ENCODE results near the gene SPO11.

SPO11 gene

GRCh38 chr20:57317789-57318371 is 11.7 kb upstream of the SPO11 start:
- TF ChIP-seq, protein P1, sequence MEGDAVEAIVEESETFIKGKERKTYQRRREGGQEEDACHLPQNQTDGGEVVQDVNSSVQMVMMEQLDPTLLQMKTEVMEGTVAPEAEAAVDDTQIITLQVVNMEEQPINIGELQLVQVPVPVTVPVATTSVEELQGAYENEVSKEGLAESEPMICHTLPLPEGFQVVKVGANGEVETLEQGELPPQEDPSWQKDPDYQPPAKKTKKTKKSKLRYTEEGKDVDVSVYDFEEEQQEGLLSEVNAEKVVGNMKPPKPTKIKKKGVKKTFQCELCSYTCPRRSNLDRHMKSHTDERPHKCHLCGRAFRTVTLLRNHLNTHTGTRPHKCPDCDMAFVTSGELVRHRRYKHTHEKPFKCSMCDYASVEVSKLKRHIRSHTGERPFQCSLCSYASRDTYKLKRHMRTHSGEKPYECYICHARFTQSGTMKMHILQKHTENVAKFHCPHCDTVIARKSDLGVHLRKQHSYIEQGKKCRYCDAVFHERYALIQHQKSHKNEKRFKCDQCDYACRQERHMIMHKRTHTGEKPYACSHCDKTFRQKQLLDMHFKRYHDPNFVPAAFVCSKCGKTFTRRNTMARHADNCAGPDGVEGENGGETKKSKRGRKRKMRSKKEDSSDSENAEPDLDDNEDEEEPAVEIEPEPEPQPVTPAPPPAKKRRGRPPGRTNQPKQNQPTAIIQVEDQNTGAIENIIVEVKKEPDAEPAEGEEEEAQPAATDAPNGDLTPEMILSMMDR (IDR thresholded peaks at IDR 0.05) = no peak

- TF ChIP-seq, protein P1 (IDR thresholded peaks at IDR 0.05) = no peak
These were observed 10.0 kb upstream of the SPO11 start for GRCh38 chr20:57319584-57319983.

DNA sequence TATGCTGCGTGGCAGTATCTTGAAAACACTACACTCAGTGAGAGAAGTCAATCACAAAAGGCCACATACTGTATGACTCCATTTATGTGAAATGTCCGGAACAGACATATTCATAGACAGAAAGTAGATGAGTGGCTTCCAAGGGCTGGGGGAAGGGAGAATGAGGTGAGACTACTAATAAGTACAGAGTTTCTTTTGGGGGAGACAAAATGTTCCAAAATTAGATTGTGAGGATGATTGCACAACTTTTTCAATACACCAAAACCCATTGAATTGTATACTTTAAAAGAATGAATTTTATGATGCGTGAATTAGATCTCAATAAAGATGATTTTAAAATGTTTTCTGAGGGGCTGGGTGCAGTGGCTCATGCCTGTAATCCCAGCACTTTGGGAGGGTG is 9.2 kb upstream of the SPO11 start:
- TF ChIP-seq, protein P1 (IDR thresholded peaks at IDR 0.05) = no peak

DNA sequence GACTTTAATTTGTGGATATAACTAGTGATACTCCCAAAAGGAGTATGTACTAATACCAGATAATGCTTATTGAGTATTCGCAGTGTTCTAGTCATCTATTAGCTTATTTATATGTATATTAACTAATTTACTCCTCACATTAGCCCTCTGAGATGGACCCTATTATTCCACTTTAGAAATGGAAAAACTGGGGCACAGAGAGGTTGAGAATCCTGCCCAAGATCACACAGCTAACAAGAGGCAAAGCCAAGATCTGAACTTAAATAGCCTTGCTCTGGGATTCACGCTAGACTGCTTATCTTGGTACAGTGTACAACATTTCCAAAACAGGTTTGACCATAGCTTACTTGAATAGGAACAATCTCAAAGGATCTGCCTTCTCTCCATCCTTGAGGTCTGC is 8.5 kb upstream of the SPO11 start:
- TF ChIP-seq, protein P1 (IDR thresholded peaks at IDR 0.05) = no peak

GRCh38 chr20:57322476-57322875 is 7.1 kb upstream of the SPO11 start:
- TF ChIP-seq, protein P1 (IDR thresholded peaks at IDR 0.05) = no peak

- TF ChIP-seq, protein P1 (IDR thresholded peaks at IDR 0.05) = no peak
These were observed 6.6 kb upstream of the SPO11 start for GRCh38 chr20:57323034-57323433.

DNA sequence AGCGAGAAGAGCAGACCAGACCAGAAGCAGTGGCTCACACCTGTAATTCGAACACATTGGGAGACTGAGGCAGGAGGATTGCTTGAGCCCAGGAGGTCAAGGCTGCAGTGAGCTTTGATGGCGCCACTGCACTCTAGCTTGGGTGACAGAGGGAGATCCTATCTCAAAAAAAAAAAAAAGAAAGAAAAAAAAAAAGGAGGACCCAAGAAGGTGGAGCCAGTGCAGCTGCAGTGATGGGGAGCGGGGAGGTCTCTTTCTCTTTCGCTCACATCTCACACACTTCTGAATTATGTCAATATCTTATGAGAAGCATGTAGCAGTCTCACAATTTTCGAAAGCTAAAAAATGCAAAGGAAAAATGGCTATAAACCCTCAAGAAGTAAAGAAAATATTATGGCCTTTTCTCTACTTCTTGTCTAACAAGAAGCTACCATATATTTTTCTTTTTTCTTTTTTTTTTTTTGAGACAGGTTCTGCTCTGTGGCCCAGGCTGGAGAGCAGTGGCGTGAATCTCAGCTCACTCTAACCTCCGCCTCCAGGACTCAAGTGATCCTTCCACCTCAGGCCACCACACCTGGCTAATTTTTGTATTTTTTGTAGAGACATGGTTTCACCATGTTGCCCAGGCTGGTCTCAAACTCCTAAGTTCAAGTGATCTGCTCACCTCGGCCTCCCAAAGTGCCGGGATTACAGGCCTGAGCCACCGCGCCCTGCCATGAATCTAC is 3.8 kb upstream of the SPO11 start:
- TF ChIP-seq, protein P1 (IDR thresholded peaks at IDR 0.05) = no peak

All from LNCAP (cell line).